OCI-LY7 (cell line): Measurements from ENCODE around the gene B4GALNT2.

ENCODE experiments used
- CTCF ChIP-seq: fragments of 200-600 bp; sonication (generic); conservative IDR thresholded peaks from 2 replicates; pipeline ENCODE4 v1.5.1; 2014; ENCODE audit warnings: mild to moderate bottlenecking, antibody characterized with exemption, low read length, moderate library complexity, mixed read lengths
- EZH2phosphoT487 ChIP-seq: fragments of 200-600 bp; sonication (generic); IDR thresholded peaks from 2 replicates; pipeline ENCODE4 v1.6.1; 2018; ENCODE audit warnings: low read depth, borderline replicate concordance, mild to moderate bottlenecking, mixed run types, antibody characterized with exemption, low read length, moderate library complexity, mixed read lengths

GRCh38 chr17:49198211-49198610, 65.6 kb downstream of the B4GALNT2 start:
- TF ChIP-seq CTCF: no peak
- TF ChIP-seq EZH2phosphoT487: no peak
